Neuronal stem cell (in vitro differentiated cells): ENCODE results near the gene SH3BP1.
A peak's percentile ranks its signal among the peaks of the same experiment; 100 is the strongest.

Source experiments
- DNase-seq: peaks from one replicate; pipeline ENCODE4 v3.0.0-alpha.2; 2013; ENCODE audit warnings: low spot score
- H2AFZ ChIP-seq: one replicate; pipeline ENCODE4 v1.6.1; 2013; ENCODE audit warnings: mild to moderate bottlenecking, low read length, inconsistent platforms
- H2AK5ac ChIP-seq: 2 replicates; pipeline ENCODE4 v1.6.1; 2013; ENCODE audit warnings: low read depth, mild to moderate bottlenecking, inconsistent platforms, low read length, moderate library complexity, mixed read lengths
- H2BK120ac ChIP-seq: 2 replicates; pipeline ENCODE4 v1.6.1; 2013; ENCODE audit warnings: low read depth, mild to moderate bottlenecking, inconsistent platforms, low read length, moderate library complexity, mixed read lengths
- H2BK12ac ChIP-seq: one replicate; pipeline ENCODE4 v1.6.1; 2013; ENCODE audit warnings: low read length, inconsistent platforms
- H2BK15ac ChIP-seq: 2 replicates; pipeline ENCODE4 v1.6.1; 2013; ENCODE audit warnings: mild to moderate bottlenecking, low read length, inconsistent platforms, mixed read lengths
- H2BK5ac ChIP-seq: one replicate; pipeline ENCODE4 v1.6.1; 2013; ENCODE audit warnings: inconsistent platforms, mild to moderate bottlenecking, low read length, moderate library complexity
- H3K14ac ChIP-seq: one replicate; pipeline ENCODE4 v1.6.1; 2013; ENCODE audit warnings: low read length, inconsistent platforms
- H3K18ac ChIP-seq: 2 replicates; pipeline ENCODE4 v1.6.1; 2013; ENCODE audit warnings: low read length, inconsistent platforms
- H3K23ac ChIP-seq: 2 replicates; pipeline ENCODE4 v1.6.1; 2013; ENCODE audit warnings: low read depth, mild to moderate bottlenecking, mixed read lengths, low read length, inconsistent platforms; ENCODE audit not compliant: poor library complexity
- H3K27ac ChIP-seq: replicated peaks from 3 replicates; pipeline ENCODE4 v1.5.1; 2013; ENCODE audit warnings: low read length, inconsistent platforms
- H3K27me3 ChIP-seq, 3 experiments: 2 replicates each; pipeline ENCODE4 v1.6.1; 2013; ENCODE audit warnings: low read length in 3 of 3, mild to moderate bottlenecking in 2 of 3, inconsistent platforms in 1 of 3, low read depth in 1 of 3, mixed read lengths in 1 of 3, moderate library complexity in 1 of 3; ENCODE audit not compliant: control insufficient read depth in 3 of 3, insufficient read depth in 3 of 3
- H3K36me3 ChIP-seq, 2 donors: replicated peaks in 1 of 2; 2 replicates each; pipeline ENCODE4 v1.6.1; 2013; ENCODE audit warnings: low read length in 2 of 2; ENCODE audit not compliant: control insufficient read depth in 2 of 2, insufficient read depth in 2 of 2
- H3K4ac ChIP-seq: 2 replicates; pipeline ENCODE4 v1.6.1; 2013; ENCODE audit warnings: inconsistent platforms, mild to moderate bottlenecking, low read length, moderate library complexity
- H3K4me1 ChIP-seq, 2 donors: 1 replicate in 1 of 2; 2 replicates in 1 of 2; pipeline ENCODE4 v1.6.1; 2013; ENCODE audit warnings: low read length in 2 of 2, low read depth in 1 of 2; ENCODE audit not compliant: control insufficient read depth in 2 of 2, insufficient read depth in 1 of 2
- H3K4me2 ChIP-seq: one replicate; pipeline ENCODE4 v1.6.1; 2013; ENCODE audit warnings: mild to moderate bottlenecking, low read length, inconsistent platforms; ENCODE audit not compliant: insufficient read depth, poor library complexity, severe bottlenecking
- H3K4me3 ChIP-seq, 2 donors: 2 replicates each; pipeline ENCODE4 v1.5.1; 2013; ENCODE audit warnings: low read length in 2 of 2, mild to moderate bottlenecking in 2 of 2, inconsistent platforms in 1 of 2, moderate library complexity in 1 of 2
- H3K79me1 ChIP-seq: one replicate; pipeline ENCODE4 v1.6.1; 2013; ENCODE audit warnings: low read depth, mild to moderate bottlenecking, inconsistent platforms, low read length, moderate library complexity
- H3K9ac ChIP-seq: one replicate; pipeline ENCODE4 v1.6.1; 2013; ENCODE audit warnings: mild to moderate bottlenecking, low read depth, low read length, inconsistent platforms; ENCODE audit not compliant: poor library complexity
- H3K9me3 ChIP-seq, 2 donors: replicated peaks in 1 of 2; 2 replicates each; pipeline versions ENCODE3 to v1.6.1; 2013; ENCODE audit warnings: low read length in 2 of 2, mild to moderate bottlenecking in 2 of 2, inconsistent platforms in 1 of 2, low read depth in 1 of 2, mixed read lengths in 1 of 2, moderate library complexity in 1 of 2; ENCODE audit not compliant: control insufficient read depth in 2 of 2, insufficient read depth in 1 of 2
- H4K8ac ChIP-seq: one replicate; pipeline ENCODE4 v1.6.1; 2013; ENCODE audit warnings: low read depth, mild to moderate bottlenecking, inconsistent platforms, low read length, moderate library complexity
- H4K91ac ChIP-seq: one replicate; pipeline ENCODE4 v1.6.1; 2013; ENCODE audit warnings: low read length, low read depth, mild to moderate bottlenecking, inconsistent platforms; ENCODE audit not compliant: poor library complexity
- WGBS, 2 donors: extraction: QIAGEN DNeasy Blood & Tissue Kit; methylation state at CpG; one replicate each; pipeline ENCODE4 v1.1.7; 2013; ENCODE audit warnings: missing lambda C conversion rate in 2 of 2, mixed read lengths in 1 of 2; ENCODE audit not compliant: insufficient read length in 2 of 2, insufficient replicate concordance in 1 of 2; ENCODE audit errors: extremely low coverage in 2 of 2; 5-methylcytosine and 5-hydroxymethylcytosine counted together

SH3BP1 gene

DNA sequence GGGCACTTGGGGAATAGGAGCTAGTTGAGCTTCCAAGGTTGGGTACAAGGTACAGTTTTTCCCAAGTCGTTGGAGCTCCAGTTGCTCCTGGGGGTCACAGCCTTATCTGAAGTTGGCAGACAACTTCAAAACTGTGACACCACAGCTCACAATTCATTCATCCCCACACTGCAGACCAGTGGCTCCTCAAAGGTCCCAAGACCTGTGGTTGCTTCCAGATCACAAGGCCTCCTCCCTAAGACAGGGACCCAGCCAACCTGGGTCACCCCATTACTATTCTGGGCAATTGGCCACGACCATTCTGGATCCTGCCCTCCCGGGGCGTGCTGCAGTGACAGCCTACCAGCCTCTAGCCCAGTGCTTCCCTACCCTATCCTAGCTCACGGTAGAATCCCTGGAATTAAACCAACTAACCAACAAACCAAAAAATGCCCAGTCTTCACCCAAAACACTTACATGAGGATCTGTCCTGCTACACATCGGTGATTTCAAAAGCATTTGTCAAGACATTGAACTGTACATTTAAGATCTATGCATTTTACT, 18.2 kb downstream of the SH3BP1 start:
- no peak for DNase-seq
- no peak overlapping the region for H4K91ac ChIP-seq
- no peak overlapping the region for H2BK120ac ChIP-seq
- H3K18ac ChIP-seq, result no peak overlapping the region
- no peak overlapping the region for H3K4ac ChIP-seq
- H2BK15ac ChIP-seq, result no peak overlapping the region
- H2BK12ac ChIP-seq, result no peak overlapping the region
- no peak overlapping the region for H3K23ac ChIP-seq
- H3K27me3 ChIP-seq, result no peaks in the 10 kb centered on the region
- H3K9me3 ChIP-seq, result no peaks in the 10 kb centered on the region
- no peak overlapping the region for H3K9ac ChIP-seq
- no peak overlapping the region for H4K8ac ChIP-seq
- H3K4me3 ChIP-seq, result peak overlapping the region; percentile 52 to 71
- no CpG with 5 or more reads among the region's 6 CpGs for WGBS, 2 donors
- H2AFZ ChIP-seq, result peak overlapping the region; percentile 74
- no peak overlapping the region for H2BK5ac ChIP-seq
- no peak overlapping the region for H3K14ac ChIP-seq
- peaks cover 4 to 31% of the 10 kb centered on the region in 2 donors for H3K36me3 ChIP-seq
- peaks cover 11% of the 10 kb centered on the region for H3K79me1 ChIP-seq
- H3K27ac ChIP-seq, result peak overlapping the region; percentile 43
- peak overlapping the region; percentile 51 for H2AK5ac ChIP-seq
- H3K4me1 ChIP-seq, result peaks cover 11 to 16% of the 10 kb centered on the region in 2 donors
- peak overlapping the region; percentile 67 for H3K4me2 ChIP-seq

DNA sequence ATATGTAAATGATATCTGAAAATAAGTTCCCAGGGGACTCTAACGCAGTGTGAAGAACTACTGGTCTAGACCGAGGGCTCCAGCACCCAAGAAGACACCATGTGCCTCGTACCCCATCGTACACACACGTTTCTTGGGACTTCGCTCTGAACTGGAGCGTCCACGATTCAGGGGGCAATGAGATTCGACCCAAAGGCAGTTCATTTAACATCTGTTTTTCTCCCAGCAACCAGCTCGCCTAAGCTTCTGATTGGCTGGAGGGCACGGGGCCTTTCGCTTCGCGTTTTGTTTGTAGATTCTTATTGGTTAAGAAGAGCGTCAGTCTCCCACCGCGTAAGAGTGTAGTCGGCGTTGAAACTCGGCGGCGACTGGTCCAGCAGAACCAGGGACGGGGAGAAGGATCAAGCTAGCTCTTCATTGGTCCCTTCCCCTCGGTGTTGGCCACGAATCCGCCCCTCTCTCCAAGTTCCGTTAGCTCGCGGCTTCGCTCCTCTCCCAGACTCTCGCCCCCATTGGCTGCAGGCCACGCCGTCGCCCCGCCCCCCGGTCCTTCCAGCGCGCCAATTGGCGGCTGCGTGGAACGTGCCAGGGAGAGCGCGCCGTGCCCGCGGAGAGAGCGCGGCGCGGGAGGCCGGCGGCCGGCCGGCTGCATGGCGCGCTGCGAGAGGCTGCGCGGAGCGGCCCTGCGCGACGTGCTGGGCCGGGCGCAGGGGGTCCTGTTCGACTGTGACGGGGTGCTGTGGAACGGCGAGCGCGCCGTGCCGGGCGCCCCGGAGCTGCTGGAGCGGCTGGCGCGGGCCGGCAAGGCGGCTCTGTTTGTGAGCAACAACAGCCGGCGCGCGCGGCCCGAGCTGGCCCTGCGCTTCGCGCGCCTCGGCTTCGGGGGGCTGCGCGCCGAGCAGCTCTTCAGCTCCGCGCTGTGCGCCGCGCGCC, 18.9 kb downstream of the SH3BP1 start, which contains the start of gene PDXP:
TSS of gene PDXP (plus strand) at position 591 of the 933 bp plus-strand sequence. CDS start at position 651, 60 bp downstream.
- H4K91ac ChIP-seq, result no peak within 1 kb of the TSS
- peak within 1 kb of the TSS; percentile 92 for H3K18ac ChIP-seq
- no peak within 1 kb of the TSS for H4K8ac ChIP-seq
- WGBS, 2 donors, result no CpG with 5 or more reads among the region's 101 CpGs
- H3K4me3 ChIP-seq, result peak within 1 kb of the TSS; percentile 52 to 94
- no peaks in the 10 kb centered on the region for H3K27me3 ChIP-seq
- H3K36me3 ChIP-seq, result peaks cover 4 to 31% of the 10 kb centered on the region in 2 donors
- peak; percentile 99 for DNase-seq
- H3K9ac ChIP-seq, result peak within 1 kb of the TSS; percentile 98
- no peak within 1 kb of the TSS for H2BK12ac ChIP-seq
- H2BK120ac ChIP-seq, result no peak within 1 kb of the TSS
- H2BK15ac ChIP-seq, result no peak within 1 kb of the TSS
- H3K9me3 ChIP-seq, result no peaks in the 10 kb centered on the region
- H2AFZ ChIP-seq, result peak within 1 kb of the TSS; percentile 88
- H2BK5ac ChIP-seq, result no peak within 1 kb of the TSS
- peak within 1 kb of the TSS; percentile 82 for H3K4me2 ChIP-seq
- H2AK5ac ChIP-seq, result peak within 1 kb of the TSS; percentile 94
- H3K4me1 ChIP-seq, result peaks cover 11 to 16% of the 10 kb centered on the region in 2 donors
- H3K4ac ChIP-seq, result peak within 1 kb of the TSS; percentile 71
- H3K27ac ChIP-seq, result peak within 1 kb of the TSS; percentile 43
- peaks cover 11% of the 10 kb centered on the region for H3K79me1 ChIP-seq
- peak within 1 kb of the TSS; percentile 94 for H3K14ac ChIP-seq
- H3K23ac ChIP-seq, result peak within 1 kb of the TSS; percentile 58

DNA sequence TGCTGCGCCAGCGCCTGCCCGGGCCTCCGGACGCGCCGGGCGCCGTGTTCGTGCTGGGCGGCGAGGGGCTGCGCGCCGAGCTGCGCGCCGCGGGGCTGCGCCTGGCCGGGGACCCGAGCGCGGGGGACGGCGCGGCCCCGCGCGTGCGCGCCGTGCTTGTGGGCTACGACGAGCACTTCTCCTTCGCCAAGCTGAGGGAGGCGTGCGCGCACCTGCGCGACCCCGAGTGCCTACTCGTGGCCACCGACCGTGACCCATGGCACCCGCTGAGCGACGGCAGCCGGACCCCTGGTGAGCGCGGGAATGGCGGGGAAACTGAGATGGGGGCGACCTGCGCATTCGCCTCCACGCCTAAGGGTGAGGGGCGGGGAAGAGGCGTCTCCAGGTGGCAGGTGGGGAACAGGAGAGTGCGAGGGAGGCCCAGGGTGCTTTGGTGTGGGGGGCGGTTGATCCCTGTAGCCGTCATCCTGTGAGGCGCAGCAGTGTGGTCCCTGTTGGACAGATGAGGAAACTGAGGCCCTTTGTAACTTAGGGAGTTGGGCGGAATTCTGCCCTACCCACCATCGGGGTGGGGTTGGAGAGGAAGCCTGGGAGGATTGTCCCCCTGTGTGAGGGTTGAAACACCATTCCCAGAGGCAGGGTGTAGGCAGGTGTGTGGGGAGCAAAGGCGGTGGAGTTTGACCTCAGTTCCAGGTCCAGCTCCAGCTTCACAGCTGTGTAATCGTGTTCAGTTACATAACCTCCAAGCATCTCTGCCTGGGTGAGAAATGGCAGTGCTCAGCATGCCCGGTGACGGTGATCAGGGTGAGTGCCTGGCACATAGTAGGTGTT, 19.8 kb downstream of the SH3BP1 start:
- Histone ChIP-seq H2AK5ac (peak overlapping the region; percentile 94), H3K4ac (peak overlapping the region; percentile 71), H3K4me1 (peaks cover 11 to 16% of the 10 kb centered on the region in 2 donors), H4K91ac (no peak overlapping the region), H3K14ac (peak overlapping the region; percentile 94), H3K36me3 (peaks cover 4 to 26% of the 10 kb centered on the region in 2 donors), H2BK120ac (no peak overlapping the region), H3K27me3 (no peaks in the 10 kb centered on the region), H4K8ac (no peak overlapping the region), H2BK15ac (no peak overlapping the region), H3K4me3 (peak overlapping the region; percentile 52 to 94), H2AFZ (peak overlapping the region; percentile 88), H3K9me3 (no peaks in the 10 kb centered on the region), H3K9ac (peak overlapping the region; percentile 98), H2BK12ac (no peak overlapping the region), H3K18ac (peak overlapping the region; percentile 92), H3K4me2 (peak overlapping the region; percentile 82), H3K27ac (no peak overlapping the region), H3K79me1 (peaks cover 11% of the 10 kb centered on the region), H2BK5ac (no peak overlapping the region), H3K23ac (peak overlapping the region; percentile 58)
- DNase-seq, result no peak
- WGBS, 2 donors, result no CpG with 5 or more reads among the region's 68 CpGs
